ENCODE measurements around the gene RAI1. TPM values are rescaled to one million over a fixed set of nuclear protein-coding genes. Genes with fewer than 3 reads are reported as not detected.

Gene RAI1
- total and polyA plus RNA-seq, 2 of the 13 experiments (the other 11 are each of a cell fraction or from before 2014, with no cell fraction given): 3.4 to 5.2 TPM

- no peak for TF ChIP-seq ZNF513 (CRISPR knock-in tag; conservative IDR thresholded peaks at IDR 0.05)
- no peak for TF ChIP-seq ZBTB39 (CRISPR knock-in tag; IDR thresholded peaks at IDR 0.05)
- no peak for TF ChIP-seq GMEB2 (CRISPR knock-in tag; IDR thresholded peaks at IDR 0.05; ENCODE audit: low read depth)
- 0 out of 2 replicates have a peak, but pooled peaks have one; percentile 28 for TF ChIP-seq ZBTB34 (CRISPR knock-in tag; IDR thresholded peaks at IDR 0.05)
- no peak for TF ChIP-seq ZNF251 (CRISPR knock-in tag; IDR thresholded peaks at IDR 0.05)
- no peak; the same call in 1 of the 2 replicates for TF ChIP-seq ZBTB38 (CRISPR knock-in tag; IDR thresholded peaks at IDR 0.05)
- no peak for TF ChIP-seq TP53 (CRISPR knock-in tag; conservative IDR thresholded peaks at IDR 0.05)
- no peak for TF ChIP-seq KMT2B (CRISPR knock-in tag; IDR thresholded peaks at IDR 0.05)
- TF ChIP-seq MIER2 (CRISPR knock-in tag; IDR thresholded peaks at IDR 0.05): no peak
- no peak for TF ChIP-seq MBD4 (IDR thresholded peaks at IDR 0.05; ENCODE audit: borderline replicate concordance, low read length)
- no peak for TF ChIP-seq NFKBIZ (CRISPR knock-in tag; IDR thresholded peaks at IDR 0.05)
- TF ChIP-seq ZKSCAN8 (CRISPR knock-in tag; IDR thresholded peaks at IDR 0.05; ENCODE audit: borderline replicate concordance): no peak
- no peak for TF ChIP-seq ZNF720 (CRISPR knock-in tag; IDR thresholded peaks at IDR 0.05)
- TF ChIP-seq ZNF644 (CRISPR knock-in tag; IDR thresholded peaks at IDR 0.05; ENCODE audit: low read depth): 0 out of 2 replicates have a peak, but pooled peaks have one; percentile 49
- TF ChIP-seq LCORL (IDR thresholded peaks at IDR 0.05): no peak
- peak; percentile 44; the same call in 1 of the 2 replicates for TF ChIP-seq LCORL (CRISPR knock-in tag; IDR thresholded peaks at IDR 0.05)
- no peak for TF ChIP-seq HNRNPH1 (optimal IDR thresholded peaks at IDR 0.05; ENCODE audit: low read depth, low read length)
- TF ChIP-seq ZNF280D (CRISPR knock-in tag; IDR thresholded peaks at IDR 0.05): no peak
- no peak for TF ChIP-seq ZNF274 (CRISPR knock-in tag; IDR thresholded peaks at IDR 0.05)
- TF ChIP-seq ZNF225 (CRISPR knock-in tag; IDR thresholded peaks at IDR 0.05): no peak
Measured at GRCh38 chr17:17706140-17707060, 25.1 kb downstream of the RAI1 start (continued).

All from HepG2 (cell line).